ENCODE measurements around the gene SIGLEC1.

SIGLEC1 gene

GRCh38 chr20:3728876-3729275 is 16.5 kb upstream of the SIGLEC1 start:
- TF ChIP-seq, protein P1, sequence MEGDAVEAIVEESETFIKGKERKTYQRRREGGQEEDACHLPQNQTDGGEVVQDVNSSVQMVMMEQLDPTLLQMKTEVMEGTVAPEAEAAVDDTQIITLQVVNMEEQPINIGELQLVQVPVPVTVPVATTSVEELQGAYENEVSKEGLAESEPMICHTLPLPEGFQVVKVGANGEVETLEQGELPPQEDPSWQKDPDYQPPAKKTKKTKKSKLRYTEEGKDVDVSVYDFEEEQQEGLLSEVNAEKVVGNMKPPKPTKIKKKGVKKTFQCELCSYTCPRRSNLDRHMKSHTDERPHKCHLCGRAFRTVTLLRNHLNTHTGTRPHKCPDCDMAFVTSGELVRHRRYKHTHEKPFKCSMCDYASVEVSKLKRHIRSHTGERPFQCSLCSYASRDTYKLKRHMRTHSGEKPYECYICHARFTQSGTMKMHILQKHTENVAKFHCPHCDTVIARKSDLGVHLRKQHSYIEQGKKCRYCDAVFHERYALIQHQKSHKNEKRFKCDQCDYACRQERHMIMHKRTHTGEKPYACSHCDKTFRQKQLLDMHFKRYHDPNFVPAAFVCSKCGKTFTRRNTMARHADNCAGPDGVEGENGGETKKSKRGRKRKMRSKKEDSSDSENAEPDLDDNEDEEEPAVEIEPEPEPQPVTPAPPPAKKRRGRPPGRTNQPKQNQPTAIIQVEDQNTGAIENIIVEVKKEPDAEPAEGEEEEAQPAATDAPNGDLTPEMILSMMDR (IDR thresholded peaks at IDR 0.05; ENCODE audit: insufficient read depth, low read length, missing control alignments): no peak
- ChIA-PET CTCF (interaction anchor here (1.0 to 7.2 kb wide), 6 partner anchors 12 to 126 kb away, joined by 3 to 41 read pairs (median 4); no protein-coding TSS in a partner anchor), POLR2A (no interaction called here)
- no peak overlapping the region for H3K4me3 ChIP-seq (ENCODE audit: low read depth, low read length)
- no peak for DNase-seq (ENCODE audit: low read depth, low spot score)

DNA sequence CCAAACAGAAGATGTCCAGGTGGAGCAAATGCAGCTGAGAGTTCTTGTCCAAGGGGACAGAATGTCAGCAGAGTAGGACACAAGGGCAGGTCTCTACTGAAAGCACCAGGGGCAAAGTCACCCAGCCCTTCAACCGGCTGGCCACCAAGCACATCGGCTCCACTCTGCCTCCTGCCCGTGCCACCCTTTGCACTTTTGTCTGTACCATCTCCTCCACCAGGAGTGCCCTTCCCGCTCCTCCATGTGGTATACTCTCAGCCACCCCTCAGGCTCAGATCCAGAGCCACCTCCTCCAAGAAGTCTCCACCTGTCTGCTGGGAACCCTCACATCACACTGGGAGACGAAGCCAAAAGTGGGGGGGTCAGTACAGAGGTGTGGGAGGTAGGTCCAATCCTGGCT is 16.0 kb upstream of the SIGLEC1 start:
- H3K4me3 ChIP-seq (ENCODE audit: low read depth, low read length): no peak overlapping the region
- POLR2A ChIA-PET: no interaction called here
- no peak for DNase-seq (ENCODE audit: low read depth, low spot score)
- TF ChIP-seq, protein P1 (IDR thresholded peaks at IDR 0.05; ENCODE audit: insufficient read depth, low read length, missing control alignments): no peak
- CTCF ChIA-PET: interaction anchor here (0.6 to 7.2 kb wide), 8 partner anchors 10 to 73 kb away, joined by 3 to 41 read pairs (median 4); no protein-coding TSS in a partner anchor

GRCh38 chr20:3727401-3728021 is 15.1 kb upstream of the SIGLEC1 start:
- ChIA-PET POLR2A (no interaction called here), CTCF (interaction anchor here (0.6 to 7.2 kb wide), 11 partner anchors 9 to 165 kb away, joined by 3 to 41 read pairs (median 4); no protein-coding TSS in a partner anchor)
- peak overlapping the region; percentile 19 for H3K4me3 ChIP-seq (ENCODE audit: low read depth, low read length)

DNA sequence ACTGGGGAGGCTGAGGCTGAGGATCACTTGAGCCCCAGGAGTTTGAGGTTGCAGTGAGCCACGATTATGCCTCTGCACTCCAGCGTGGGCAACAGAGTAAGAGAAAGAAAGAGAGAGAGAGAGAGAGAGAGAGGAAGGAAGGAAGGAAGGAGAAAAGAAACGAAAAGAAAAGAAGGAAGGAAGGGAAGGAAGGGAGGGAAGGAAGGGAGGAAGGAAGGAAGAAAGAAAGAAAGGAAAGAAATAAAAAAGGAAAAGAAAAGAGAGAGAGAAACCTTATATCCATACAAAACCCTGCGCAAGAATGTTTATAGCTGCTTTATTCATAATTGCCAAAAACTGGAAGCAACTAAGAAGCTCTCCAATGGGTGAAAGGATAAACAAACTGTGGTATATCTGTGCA is 12.0 kb upstream of the SIGLEC1 start:
- TF ChIP-seq, protein P1 (IDR thresholded peaks at IDR 0.05; ENCODE audit: insufficient read depth, low read length, missing control alignments): no peak
- DNase-seq (ENCODE audit: low read depth, low spot score): no peak
- H3K4me3 ChIP-seq (ENCODE audit: low read depth, low read length): no peak overlapping the region
- ChIA-PET POLR2A (interaction anchor here (0.6 kb wide), 1 partner anchor 21 kb away, joined by 3 read pairs; no protein-coding TSS in a partner anchor), CTCF (interaction anchor here (0.7 to 1.4 kb wide), 5 partner anchors 13 to 48 kb away, joined by 3 to 4 read pairs (median 3); no protein-coding TSS in a partner anchor)

More at GRCh38 chr20:3727401-3728021, 15.1 kb upstream of the SIGLEC1 start:
- peak; percentile 10 for DNase-seq (ENCODE audit: low read depth, low spot score)
- TF ChIP-seq, protein P1 (IDR thresholded peaks at IDR 0.05; ENCODE audit: insufficient read depth, low read length, missing control alignments): no peak

DNA sequence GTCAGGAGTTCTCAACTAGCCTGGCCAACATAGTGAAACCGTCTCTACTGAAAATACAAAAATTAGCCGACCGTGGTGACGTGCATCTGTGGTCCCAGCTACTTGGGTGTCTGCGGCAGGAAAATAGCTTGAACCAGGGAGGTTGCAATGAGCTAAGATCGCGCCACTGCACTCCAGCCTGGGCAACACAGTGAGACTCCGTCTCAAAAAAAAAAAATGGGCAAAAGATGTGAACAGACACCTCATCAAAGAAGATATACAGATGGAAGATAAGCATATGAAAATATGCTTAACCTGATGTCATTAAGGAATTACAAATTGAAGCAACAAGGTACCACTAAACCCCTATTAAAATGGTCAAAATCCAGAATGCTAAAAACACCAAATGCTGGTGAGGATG is 10.9 kb upstream of the SIGLEC1 start:
- DNase-seq (ENCODE audit: low read depth, low spot score): no peak
- POLR2A ChIA-PET: no interaction called here

GRCh38 chr20:3721912-3722311 is 9.5 kb upstream of the SIGLEC1 start:
- CTCF ChIA-PET: interaction anchor here (0.7 to 1.5 kb wide), 6 partner anchors 11 to 158 kb away, joined by 3 to 13 read pairs (median 4); no protein-coding TSS in a partner anchor

More for the DNA sequence above, 10.9 kb upstream of the SIGLEC1 start:
- CTCF ChIA-PET: interaction anchor here (1.5 kb wide), 2 partner anchors 12 to 17 kb away, joined by 3 to 13 read pairs; no protein-coding TSS in a partner anchor
- no peak overlapping the region for H3K4me3 ChIP-seq (ENCODE audit: low read depth, low read length)
- TF ChIP-seq, protein P1 (IDR thresholded peaks at IDR 0.05; ENCODE audit: insufficient read depth, low read length, missing control alignments): no peak

More at GRCh38 chr20:3721912-3722311, 9.5 kb upstream of the SIGLEC1 start:
- no peak for DNase-seq (ENCODE audit: low read depth, low spot score)
- POLR2A ChIA-PET: no interaction called here
- no peak overlapping the region for H3K4me3 ChIP-seq (ENCODE audit: low read depth, low read length)
- TF ChIP-seq, protein P1 (IDR thresholded peaks at IDR 0.05; ENCODE audit: insufficient read depth, low read length, missing control alignments): no peak

Measured in AG04449 (cell line).